H9 (cell line): ENCODE data around the gene TFEB. TPM values are rescaled to one million over a fixed set of nuclear protein-coding genes. Genes with fewer than 3 reads are reported as not detected.

Experiments
- DNase-seq: peaks from one replicate; pipeline ENCODE4 v3.0.0-alpha.2; 2017
- H2AFZ ChIP-seq: one replicate; pipeline ENCODE4 v1.6.1; 2013; ENCODE audit warnings: mild to moderate bottlenecking, low read length, control low read depth, moderate library complexity
- H2AK5ac ChIP-seq: 2 replicates; pipeline ENCODE4 v1.6.1; 2013; ENCODE audit warnings: low read length, control low read depth, mixed read lengths; ENCODE audit not compliant: insufficient read length
- H2BK120ac ChIP-seq: one replicate; pipeline ENCODE4 v1.6.1; 2013; ENCODE audit warnings: low read depth, mild to moderate bottlenecking, low read length, control low read depth, inconsistent platforms; ENCODE audit not compliant: poor library complexity, severe bottlenecking
- H2BK12ac ChIP-seq: 2 replicates; pipeline ENCODE4 v1.6.1; 2013; ENCODE audit warnings: low read length, control low read depth, mixed read lengths, low read depth; ENCODE audit not compliant: insufficient read length
- H2BK15ac ChIP-seq: 2 replicates; pipeline ENCODE4 v1.6.1; 2013; ENCODE audit warnings: low read depth, low read length, control low read depth
- H2BK20ac ChIP-seq: one replicate; pipeline ENCODE4 v1.6.1; 2013; ENCODE audit warnings: low read depth, mild to moderate bottlenecking, low read length, control low read depth, inconsistent platforms; ENCODE audit not compliant: poor library complexity, severe bottlenecking
- H2BK5ac ChIP-seq: 2 replicates; pipeline ENCODE4 v1.6.1; 2013; ENCODE audit warnings: low read length, control low read depth, mixed read lengths; ENCODE audit not compliant: insufficient read length
- H3K14ac ChIP-seq: 2 replicates; pipeline ENCODE4 v1.6.1; 2013; ENCODE audit warnings: low read length, control low read depth; ENCODE audit not compliant: insufficient read depth
- H3K18ac ChIP-seq: 2 replicates; pipeline ENCODE4 v1.6.1; 2013; ENCODE audit warnings: low read depth, mild to moderate bottlenecking, mixed read lengths, low read length, control low read depth; ENCODE audit not compliant: insufficient read length
- H3K23ac ChIP-seq: 2 replicates; pipeline ENCODE4 v1.6.1; 2013; ENCODE audit warnings: low read length, control low read depth, mixed read lengths, low read depth; ENCODE audit not compliant: insufficient read length
- H3K23me2 ChIP-seq: 2 replicates; pipeline ENCODE4 v1.6.1; 2013; ENCODE audit warnings: low read depth, mild to moderate bottlenecking, mixed read lengths, low read length, control low read depth; ENCODE audit not compliant: insufficient read length, poor library complexity, severe bottlenecking
- H3K27ac ChIP-seq: 2 replicates; pipeline ENCODE4 v1.5.1; 2013; ENCODE audit warnings: low read length, control low read depth, mixed read lengths, low read depth; ENCODE audit not compliant: insufficient read length
- H3K27me3 ChIP-seq: 2 replicates; pipeline ENCODE4 v1.6.1; 2013; ENCODE audit warnings: low read length, control low read depth, inconsistent platforms; ENCODE audit not compliant: insufficient read depth
- H3K4ac ChIP-seq: 2 replicates; pipeline ENCODE4 v1.6.1; 2013; ENCODE audit warnings: low read depth, mild to moderate bottlenecking, control low read depth, inconsistent platforms, low read length, moderate library complexity
- H3K4me1 ChIP-seq: 2 replicates; pipeline ENCODE4 v1.6.1; 2013; ENCODE audit warnings: low read length, control low read depth, inconsistent platforms; ENCODE audit not compliant: insufficient read depth
- H3K4me2 ChIP-seq: 2 replicates; pipeline ENCODE4 v1.6.1; 2013; ENCODE audit warnings: low read length, control low read depth, mixed read lengths; ENCODE audit not compliant: insufficient read length, insufficient read depth
- H3K56ac ChIP-seq: 2 replicates; pipeline ENCODE4 v1.6.1; 2013; ENCODE audit warnings: low read depth, mild to moderate bottlenecking, mixed read lengths, low read length, control low read depth; ENCODE audit not compliant: insufficient read length
- H3K79me1 ChIP-seq: 2 replicates; pipeline ENCODE4 v1.6.1; 2013; ENCODE audit warnings: low read depth, mild to moderate bottlenecking, moderate library complexity, low read length, control low read depth, inconsistent platforms; ENCODE audit not compliant: insufficient read depth, poor library complexity, severe bottlenecking
- H3K79me2 ChIP-seq: 2 replicates; pipeline ENCODE4 v1.6.1; 2013; ENCODE audit warnings: low read length, control low read depth, inconsistent platforms; ENCODE audit not compliant: insufficient read depth
- H3K9ac ChIP-seq: 2 replicates; pipeline ENCODE4 v1.6.1; 2013; ENCODE audit warnings: low read length, control low read depth, mixed read lengths; ENCODE audit not compliant: insufficient read length; ENCODE audit errors: extremely low read depth
- H3K9me3 ChIP-seq: one replicate; pipeline ENCODE4 v1.6.1; 2013; ENCODE audit warnings: low read depth, low read length, inconsistent platforms; ENCODE audit not compliant: control insufficient read depth
- H3T11ph ChIP-seq: one replicate; pipeline ENCODE4 v1.6.1; 2013; ENCODE audit warnings: mild to moderate bottlenecking, low read length, control low read depth, inconsistent platforms
- H4K20me1 ChIP-seq: one replicate; pipeline ENCODE4 v1.6.1; 2013; ENCODE audit not compliant: control insufficient read depth, insufficient read length, insufficient read depth
- H4K5ac ChIP-seq: 2 replicates; pipeline ENCODE4 v1.6.1; 2013; ENCODE audit warnings: low read depth, mild to moderate bottlenecking, mixed read lengths, low read length, control low read depth; ENCODE audit not compliant: insufficient read length
- H4K8ac ChIP-seq: replicated peaks from 2 replicates; pipeline ENCODE4 v1.6.1; 2013; ENCODE audit warnings: low read length, control low read depth, mixed read lengths, low read depth; ENCODE audit not compliant: insufficient read length
- H4K91ac ChIP-seq: 2 replicates; pipeline ENCODE4 v1.6.1; 2013; ENCODE audit warnings: low read depth, mild to moderate bottlenecking, moderate library complexity, mixed read lengths, low read length, control low read depth; ENCODE audit not compliant: insufficient read length
- H3K27ac Mint-ChIP-seq, 3 experiments: 2 replicates in 2 of 3; 3 replicates in 1 of 3; pipeline ENCODE4 v1.8.0; 2020 to 2021; ENCODE audit warnings: mixed read lengths in 3 of 3, mild to moderate bottlenecking in 1 of 3, moderate library complexity in 1 of 3
- H3K27me3 Mint-ChIP-seq: 2 replicates; pipeline ENCODE4 v1.8.0; 2021; ENCODE audit warnings: low read depth, mild to moderate bottlenecking, moderate library complexity, mixed read lengths
- H3K36me3 Mint-ChIP-seq, 3 experiments: 2 replicates in 2 of 3; 3 replicates in 1 of 3; pipeline ENCODE4 v1.8.0; 2020 to 2021; ENCODE audit warnings: low read depth in 3 of 3, mixed read lengths in 3 of 3; ENCODE audit not compliant: insufficient read depth in 1 of 3
- H3K4me1 Mint-ChIP-seq, 2 experiments: 2 replicates each; pipeline ENCODE4 v1.8.0; 2020; ENCODE audit warnings: mixed read lengths in 2 of 2
- H3K4me3 Mint-ChIP-seq, 2 experiments: 2 replicates in 1 of 2; 3 replicates in 1 of 2; pipeline ENCODE4 v1.8.0; 2020 to 2021; ENCODE audit warnings: mild to moderate bottlenecking in 2 of 2, mixed read lengths in 2 of 2, moderate library complexity in 1 of 2
- H3K9me3 Mint-ChIP-seq, 2 experiments: 2 replicates in 1 of 2; 3 replicates in 1 of 2; pipeline ENCODE4 v1.8.0; 2020; ENCODE audit warnings: mild to moderate bottlenecking in 2 of 2, mixed read lengths in 2 of 2, moderate library complexity in 1 of 2
- CTCF ChIP-seq: fragments of 200-600 bp; sonication (generic); conservative IDR thresholded peaks from 3 replicates; pipeline ENCODE4 v1.8.0; 2021; ENCODE audit warnings: antibody characterized with exemption, mild to moderate bottlenecking
- WGBS: extraction: QIAGEN DNeasy Blood & Tissue Kit; methylation state at CpG from one replicate; pipeline ENCODE4 v1.1.7; 2013; ENCODE audit warnings: missing lambda C conversion rate, low lambda C conversion rate, mixed read lengths; ENCODE audit not compliant: insufficient read length; ENCODE audit errors: extremely low coverage; 5-methylcytosine and 5-hydroxymethylcytosine counted together
- total RNA-seq: library from RNA; stranded (reverse); gene quantifications from 2 replicates; pipeline ENCODE4 v1.2.1, GENCODE V29; 2021

TFEB gene
- total RNA-seq, 1 experiment from 2014 or later: 1.2 TPM

- Histone ChIP-seq H3K27me3 (peaks cover 3% of the 10 kb centered on the region; the same call in 1 of the 2 replicates), H3K79me2 (no peaks in the 10 kb centered on the region; the same call in 1 of the 2 replicates), H3K18ac (no peak overlapping the region), H3K79me1 (no peaks in the 10 kb centered on the region), H2AFZ (no peak overlapping the region), H4K91ac (no peak overlapping the region), H3K56ac (no peak overlapping the region), H3K23me2 (peaks cover 18% of the 10 kb centered on the region), H2BK12ac (no peak overlapping the region), H3K4me2 (no peak overlapping the region), H2BK120ac (no peak overlapping the region), H3K27ac (no peak overlapping the region), H3T11ph (no peak overlapping the region), H3K23ac (no peak overlapping the region), H4K8ac (no peak overlapping the region), H3K9me3 (no peaks in the 10 kb centered on the region), H4K5ac (no peak overlapping the region), H3K4me1 (peaks cover 2% of the 10 kb centered on the region; the same call in 1 of the 2 replicates), H3K4ac (no peak overlapping the region), H3K14ac (no peak overlapping the region), H3K9ac (no peak overlapping the region), H2BK5ac (no peak overlapping the region), H2BK20ac (no peak overlapping the region), H2AK5ac (no peak overlapping the region), H4K20me1 (no peaks in the 10 kb centered on the region), H2BK15ac (no peak overlapping the region)
- DNase-seq: no peak
- Mint-ChIP-seq H3K4me1 (peaks cover 32% of the 10 kb centered on the region in 2 experiments), H3K4me3 (peak overlapping the region in 1 of 2 experiments; percentile 38; a peak in 1 of 5 replicates), H3K27ac (no peak overlapping the region), H3K27me3 (peaks cover 67% of the 10 kb centered on the region), H3K9me3 (no peaks in the 10 kb centered on the region; a peak in 1 of 5 replicates), H3K36me3 (no peaks in the 10 kb centered on the region; a peak in 3 of 7 replicates)
- no CpG with 5 or more reads among the region's 6 CpGs for WGBS
- no peak for TF ChIP-seq CTCF
Observed at GRCh38 chr6:41635365-41635764, 100.0 kb downstream of the TFEB start.
